Measurements from ENCODE around the gene TCF7. TPM values are rescaled to one million over a fixed set of nuclear protein-coding genes. Genes with fewer than 3 reads are reported as not detected.

TCF7 gene
- total RNA-seq, 4 donors from 2014 or later = 0.94 to 1.4 (median 1.1) TPM

DNA sequence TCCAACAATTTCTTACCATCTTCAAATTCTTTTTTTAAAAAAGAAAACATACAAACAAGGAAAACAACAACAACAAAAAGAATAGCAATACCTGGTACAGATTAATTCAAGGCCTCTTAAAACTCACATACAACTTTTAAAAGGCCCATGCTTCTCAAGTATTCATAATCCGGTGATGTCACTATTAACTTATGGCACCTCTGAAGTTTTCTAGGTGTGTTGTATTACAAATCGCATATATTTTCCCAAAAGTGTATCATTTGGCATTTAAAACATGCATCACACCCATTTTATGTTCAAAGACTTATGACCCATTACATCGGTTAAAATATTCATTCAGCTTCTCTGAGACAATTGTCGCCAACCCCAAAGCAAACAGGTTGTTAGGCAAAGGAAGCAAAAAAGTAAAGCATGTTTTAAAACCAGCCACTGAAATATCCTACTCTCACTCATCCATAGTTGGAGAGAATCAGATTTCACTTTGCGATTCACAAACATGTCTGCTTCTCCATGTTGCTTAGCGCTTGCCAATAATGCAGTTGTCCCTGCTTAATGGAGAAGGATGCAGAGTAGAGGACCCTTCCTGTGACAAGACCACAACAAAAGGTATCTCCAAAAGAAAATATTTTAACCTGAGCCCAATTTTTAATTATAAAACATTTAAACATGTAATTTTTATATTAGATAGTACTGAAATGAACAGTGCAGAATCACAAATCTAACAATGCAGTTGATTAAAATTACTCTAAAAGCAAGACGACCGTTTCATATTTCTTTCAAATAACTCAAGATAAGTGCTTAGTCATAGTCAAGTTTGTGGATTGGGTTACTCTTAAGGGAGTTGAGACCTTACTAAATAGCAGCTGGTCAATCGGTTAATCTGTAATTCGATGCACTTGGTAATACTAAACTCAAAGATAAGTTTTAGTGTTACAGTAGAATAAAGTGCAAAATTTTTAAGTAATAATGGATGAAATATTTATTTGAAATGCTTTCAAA, 60.7 kb downstream of the TCF7 start:
- Histone ChIP-seq H3K27me3 (no peaks in the 10 kb centered on the region), H3K9me3 (no peaks in the 10 kb centered on the region), H3K4me3 (peak overlapping the region; percentile 92 to 98), H3K4me1 (peaks cover 0 to 66% (median 16%) of the 10 kb centered on the region in 3 donors), H3K36me3 (peaks cover 0 to 37% of the 10 kb centered on the region in 2 donors), H3K27ac (peak overlapping the region; percentile 97 to 100 (median 100))
- 16 to 20% methylated on average over 10 of the region's 10 CpGs for WGBS, 2 donors (ENCODE audit: low coverage in 1 of 2)
- ATAC-seq = no peak
- TF ChIP-seq POLR2A (IDR thresholded peaks at IDR 0.05) (no peak), POLR2AphosphoS5 (IDR thresholded peaks at IDR 0.05) (no peak), EP300 (IDR thresholded peaks at IDR 0.05) (no peak)
- TF ChIP-seq, protein P1, sequence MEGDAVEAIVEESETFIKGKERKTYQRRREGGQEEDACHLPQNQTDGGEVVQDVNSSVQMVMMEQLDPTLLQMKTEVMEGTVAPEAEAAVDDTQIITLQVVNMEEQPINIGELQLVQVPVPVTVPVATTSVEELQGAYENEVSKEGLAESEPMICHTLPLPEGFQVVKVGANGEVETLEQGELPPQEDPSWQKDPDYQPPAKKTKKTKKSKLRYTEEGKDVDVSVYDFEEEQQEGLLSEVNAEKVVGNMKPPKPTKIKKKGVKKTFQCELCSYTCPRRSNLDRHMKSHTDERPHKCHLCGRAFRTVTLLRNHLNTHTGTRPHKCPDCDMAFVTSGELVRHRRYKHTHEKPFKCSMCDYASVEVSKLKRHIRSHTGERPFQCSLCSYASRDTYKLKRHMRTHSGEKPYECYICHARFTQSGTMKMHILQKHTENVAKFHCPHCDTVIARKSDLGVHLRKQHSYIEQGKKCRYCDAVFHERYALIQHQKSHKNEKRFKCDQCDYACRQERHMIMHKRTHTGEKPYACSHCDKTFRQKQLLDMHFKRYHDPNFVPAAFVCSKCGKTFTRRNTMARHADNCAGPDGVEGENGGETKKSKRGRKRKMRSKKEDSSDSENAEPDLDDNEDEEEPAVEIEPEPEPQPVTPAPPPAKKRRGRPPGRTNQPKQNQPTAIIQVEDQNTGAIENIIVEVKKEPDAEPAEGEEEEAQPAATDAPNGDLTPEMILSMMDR (IDR thresholded peaks at IDR 0.05) = no peak

DNA sequence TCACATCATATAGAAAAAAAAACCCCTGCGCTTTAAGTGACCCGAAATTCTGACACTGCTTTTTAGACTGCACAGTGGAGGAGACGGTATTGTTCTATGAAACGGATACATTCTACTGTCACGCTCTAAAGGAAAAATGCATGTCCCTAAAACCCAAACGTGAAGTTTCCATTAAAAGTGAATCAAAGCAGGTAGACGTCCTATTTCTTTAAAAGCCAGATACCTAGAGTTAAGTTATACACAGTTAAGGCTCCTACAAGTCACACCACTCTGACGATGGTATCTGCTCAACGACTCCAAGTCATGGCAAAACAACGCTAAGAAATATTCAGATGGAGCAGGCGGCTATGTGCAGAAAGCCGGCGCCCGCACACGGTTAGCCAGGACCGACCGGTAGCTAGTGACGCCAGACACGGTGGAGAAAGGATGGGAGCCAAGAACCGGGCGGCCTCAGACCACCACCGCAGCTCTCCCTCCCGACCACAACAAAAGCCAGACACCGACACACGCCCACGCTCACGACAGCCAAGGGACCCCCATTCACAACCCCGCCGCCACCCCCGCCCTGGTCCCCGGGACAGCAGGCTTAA, 61.5 kb downstream of the TCF7 start:
- TF ChIP-seq EP300 (IDR thresholded peaks at IDR 0.05) (no peak), POLR2AphosphoS5 (IDR thresholded peaks at IDR 0.05) (no peak), POLR2A (IDR thresholded peaks at IDR 0.05) (no peak)
- TF ChIP-seq, protein P1 (IDR thresholded peaks at IDR 0.05) = no peak
- peak; percentile 23 for ATAC-seq
- Histone ChIP-seq H3K4me3 (peak overlapping the region; percentile 92 to 98), H3K4me1 (peaks cover 0 to 57% (median 16%) of the 10 kb centered on the region in 3 donors), H3K36me3 (peaks cover 0 to 28% of the 10 kb centered on the region in 2 donors), H3K27me3 (no peaks in the 10 kb centered on the region), H3K9me3 (no peaks in the 10 kb centered on the region), H3K27ac (peak overlapping the region; percentile 97 to 100 (median 100))
- WGBS, 2 donors (ENCODE audit: low coverage in 1 of 2) = 0% methylated on average over 5 to 7 of the region's 31 CpGs

DNA sequence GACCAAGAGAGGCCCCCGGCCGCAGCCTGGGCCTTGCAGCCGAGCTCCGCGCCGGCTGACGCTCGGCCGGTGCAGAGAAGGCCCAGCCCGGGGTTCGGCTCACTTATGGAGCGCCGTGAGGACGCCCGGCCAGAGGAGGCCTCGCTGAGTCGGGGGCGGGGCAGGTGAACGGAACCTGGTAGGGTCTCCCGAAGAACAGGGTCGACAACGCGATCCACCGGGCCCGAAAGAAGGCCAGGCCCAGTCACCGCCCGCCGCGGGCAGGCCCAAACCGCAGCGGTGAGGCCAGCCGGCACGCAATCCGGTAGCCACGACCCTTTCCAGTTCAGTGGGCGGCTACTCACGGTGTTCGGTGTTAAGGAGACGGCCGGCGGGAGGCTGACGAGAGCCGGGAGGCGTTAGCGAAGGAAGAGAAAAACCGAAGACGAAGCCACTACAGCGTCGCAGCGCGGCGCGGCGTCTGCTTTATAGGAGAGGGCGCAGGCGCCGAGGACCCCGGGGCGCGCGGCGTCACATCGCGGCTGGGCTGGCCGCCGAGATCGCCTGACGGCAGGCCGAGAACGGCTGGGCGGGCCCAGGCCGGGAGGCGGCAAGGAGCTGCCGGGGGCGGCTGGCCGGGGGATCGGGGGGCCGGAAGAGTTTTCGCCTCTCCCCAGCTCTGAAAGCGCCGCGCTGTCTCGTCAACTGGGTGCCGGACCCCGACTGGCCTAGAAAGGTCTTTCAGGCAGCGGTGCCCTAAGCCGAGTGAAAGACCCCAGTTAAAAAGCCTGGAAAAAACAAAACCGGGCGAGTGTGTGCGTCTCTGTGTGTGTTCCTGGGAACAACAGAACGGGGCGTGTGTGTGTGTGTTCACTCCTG, 62.3 kb downstream of the TCF7 start, which contains the start of gene SKP1:
SKP1 (minus strand) TSS at position 440 of the 858 bp plus-strand sequence. CDS start 2,928 bp downstream, outside the sequence.
- peak within 1 kb of the TSS; percentile 97 to 100 (median 100) for H3K27ac ChIP-seq
- H3K27me3 ChIP-seq = no peaks in the 10 kb centered on the region
- peak; percentile 93 for ATAC-seq
- peak within 1 kb of the TSS; percentile 92 to 98 for H3K4me3 ChIP-seq
- peaks cover 0 to 21% of the 10 kb centered on the region in 2 donors for H3K36me3 ChIP-seq
- H3K9me3 ChIP-seq = no peaks in the 10 kb centered on the region
- TF ChIP-seq EP300 (IDR thresholded peaks at IDR 0.05) (no peak), POLR2AphosphoS5 (IDR thresholded peaks at IDR 0.05) (peak; percentile 99), POLR2A (IDR thresholded peaks at IDR 0.05) (peak; percentile 96 to 98)
- TF ChIP-seq, protein P1 (IDR thresholded peaks at IDR 0.05) = peak in 2 of 4 experiments; percentile 2 to 7
- H3K4me1 ChIP-seq = peaks cover 0 to 50% (median 16%) of the 10 kb centered on the region in 3 donors
- no CpG with 5 or more reads among the region's 92 CpGs for WGBS, 2 donors (ENCODE audit: low coverage in 1 of 2)

DNA sequence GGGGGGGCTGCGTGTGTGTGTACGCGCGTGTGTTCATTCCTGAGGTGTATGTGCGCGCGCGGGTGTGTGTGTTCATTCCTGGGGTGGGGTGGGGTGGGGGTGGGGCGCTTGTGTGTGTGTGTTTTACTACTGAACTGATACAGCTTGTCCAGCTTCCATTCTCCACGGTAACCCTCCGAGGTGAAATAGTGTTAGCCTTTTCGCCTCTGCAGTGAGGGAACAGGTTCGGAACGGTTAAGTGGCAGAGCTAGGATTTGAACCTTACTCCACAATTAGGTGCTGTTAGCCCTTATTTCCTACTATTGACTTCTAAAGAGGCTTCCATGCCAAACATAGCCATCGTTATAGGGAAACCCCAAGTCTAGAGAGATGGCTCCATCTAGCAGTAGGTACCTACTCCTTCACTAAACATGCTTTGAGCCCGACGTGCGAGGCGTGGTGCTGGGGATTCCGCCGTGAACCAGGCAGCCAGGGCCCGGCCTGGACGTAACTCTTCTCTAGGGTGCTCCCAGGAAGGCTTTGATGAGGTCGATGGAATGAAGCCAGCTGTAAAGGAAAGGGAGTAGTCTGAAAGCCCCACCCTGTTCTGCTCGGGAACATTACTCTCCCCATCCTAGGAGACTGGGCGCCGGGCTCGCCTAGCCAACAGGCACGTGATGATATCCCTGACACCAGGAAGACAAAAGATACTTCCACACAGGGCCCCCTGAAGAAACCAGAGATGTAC, 63.1 kb downstream of the TCF7 start:
- Histone ChIP-seq H3K36me3 (peaks cover 0 to 13% of the 10 kb centered on the region in 2 donors), H3K27ac (peak overlapping the region; percentile 97 to 100 (median 100)), H3K4me3 (peak overlapping the region; percentile 92 to 98), H3K4me1 (peaks cover 0 to 42% (median 16%) of the 10 kb centered on the region in 3 donors), H3K27me3 (no peaks in the 10 kb centered on the region), H3K9me3 (no peaks in the 10 kb centered on the region)
- 0 to 43% methylated on average over 4 to 6 of the region's 29 CpGs for WGBS, 2 donors (ENCODE audit: low coverage in 1 of 2)
- TF ChIP-seq EP300 (IDR thresholded peaks at IDR 0.05) = no peak
- no peak for TF ChIP-seq POLR2AphosphoS5 (IDR thresholded peaks at IDR 0.05)
- TF ChIP-seq POLR2A (IDR thresholded peaks at IDR 0.05) = no peak
- TF ChIP-seq, protein P1 (IDR thresholded peaks at IDR 0.05) = no peak
- ATAC-seq = peak; percentile 75
